Measurements from ENCODE around the gene BLOC1S1. TPM values are rescaled to one million over a fixed set of nuclear protein-coding genes. Genes with fewer than 3 reads are reported as not detected.
A peak's percentile ranks its signal among the peaks of the same experiment; 100 is the strongest.

The BLOC1S1 gene
- total RNA-seq, 1 donor from 2014 or later, result 109 TPM

DNA sequence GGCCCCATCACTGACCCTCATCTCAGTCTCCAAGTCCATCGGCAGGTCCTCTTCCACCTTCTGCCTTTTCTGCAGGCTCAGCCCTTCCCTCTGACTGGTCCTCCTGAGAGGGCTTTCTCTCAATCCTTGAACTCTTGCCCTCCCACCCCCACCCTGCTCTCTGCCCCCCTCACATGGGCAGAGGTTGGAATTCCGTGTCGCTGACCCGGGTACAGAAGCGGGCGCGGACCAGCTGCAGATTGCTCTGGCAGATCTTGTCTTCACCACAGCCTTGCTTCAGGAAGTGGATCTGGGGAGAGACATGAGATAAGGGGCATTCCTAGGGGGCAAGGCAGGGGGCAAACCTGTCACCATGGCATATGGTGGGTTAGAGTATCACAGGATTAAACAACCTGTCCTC is 20.5 kb upstream of the BLOC1S1 start:
- no peak for ATAC-seq

- ATAC-seq, result no peak
Observed at GRCh38 chr12:55696141-55696540, 19.7 kb upstream of the BLOC1S1 start.

- ATAC-seq, result no peak
Observed at GRCh38 chr12:55696796-55697462, 18.9 kb upstream of the BLOC1S1 start.

DNA sequence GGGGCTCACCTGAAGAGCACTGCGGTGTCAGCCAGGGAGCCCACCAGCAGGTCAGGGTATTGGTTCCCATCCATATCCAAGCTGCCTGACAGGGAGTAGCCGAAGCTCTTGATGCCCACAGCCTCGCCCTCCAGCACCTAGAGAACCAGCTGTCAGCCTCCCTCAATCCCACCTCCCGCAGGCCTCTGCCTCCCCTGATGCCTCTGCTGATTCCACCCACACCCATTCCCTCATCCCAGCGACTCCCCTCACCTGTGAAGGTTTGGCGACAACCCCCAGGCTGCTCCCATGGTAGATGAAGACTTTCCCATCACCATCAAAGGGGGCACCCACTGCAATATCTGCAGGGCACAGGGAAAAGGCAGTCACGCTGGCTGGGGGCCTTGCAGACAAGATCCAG is 18.2 kb upstream of the BLOC1S1 start:
- ATAC-seq, result no peak

DNA sequence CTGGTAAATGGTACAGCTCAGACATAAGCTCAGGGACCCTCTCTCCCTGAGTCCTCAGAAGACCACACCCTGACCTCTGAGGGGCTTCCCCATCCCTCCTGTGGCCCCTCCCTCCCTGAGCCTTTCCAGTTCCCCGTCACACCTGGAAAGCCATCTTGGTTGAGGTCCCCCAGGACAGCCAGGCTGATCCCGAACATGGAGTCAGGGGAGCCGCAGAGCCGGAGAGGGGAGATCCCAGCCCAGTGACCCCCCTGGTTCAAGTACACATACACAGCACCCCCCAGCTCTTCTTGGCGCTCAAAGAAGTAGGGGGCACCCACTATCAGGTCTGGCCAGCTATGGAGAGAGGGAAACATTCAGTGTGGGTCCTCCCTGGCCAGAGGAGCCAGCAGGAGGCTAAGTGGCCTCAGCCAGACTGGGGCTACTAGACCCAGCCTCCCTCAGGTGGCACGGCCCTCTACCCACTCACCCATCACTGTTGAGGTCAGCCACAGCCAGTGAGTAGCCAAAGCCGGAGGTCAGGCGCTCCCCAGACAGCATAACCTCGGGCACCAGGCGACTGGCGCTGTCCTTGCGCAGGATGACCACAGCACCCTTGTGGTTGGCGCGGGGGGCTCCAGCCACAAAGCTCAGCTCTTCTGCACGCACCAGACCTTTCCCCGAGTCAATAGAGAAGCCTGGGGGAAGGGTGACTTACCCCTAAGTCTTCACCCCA is 17.4 kb upstream of the BLOC1S1 start:
- no peak for ATAC-seq

DNA sequence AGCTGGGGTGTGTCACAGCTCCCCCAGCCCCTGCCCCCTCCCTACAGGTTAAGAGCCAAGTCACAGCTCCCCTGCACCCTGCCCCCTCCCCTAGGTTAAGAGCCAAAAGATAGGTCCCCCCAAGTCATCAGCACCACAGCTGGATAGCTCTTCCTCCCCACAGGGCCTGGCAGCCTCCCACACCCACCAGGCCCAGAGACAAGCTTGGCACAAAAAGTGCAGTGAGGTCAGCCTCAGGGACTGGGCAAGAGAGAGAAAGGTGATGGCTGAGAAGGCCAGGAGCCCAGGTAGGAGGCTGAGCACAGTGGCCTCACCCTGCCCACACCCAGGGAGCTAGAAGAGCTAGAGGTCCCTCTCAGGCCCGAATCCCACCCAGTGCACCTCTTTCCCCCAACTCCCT is 16.9 kb upstream of the BLOC1S1 start:
- ATAC-seq, result no peak

DNA sequence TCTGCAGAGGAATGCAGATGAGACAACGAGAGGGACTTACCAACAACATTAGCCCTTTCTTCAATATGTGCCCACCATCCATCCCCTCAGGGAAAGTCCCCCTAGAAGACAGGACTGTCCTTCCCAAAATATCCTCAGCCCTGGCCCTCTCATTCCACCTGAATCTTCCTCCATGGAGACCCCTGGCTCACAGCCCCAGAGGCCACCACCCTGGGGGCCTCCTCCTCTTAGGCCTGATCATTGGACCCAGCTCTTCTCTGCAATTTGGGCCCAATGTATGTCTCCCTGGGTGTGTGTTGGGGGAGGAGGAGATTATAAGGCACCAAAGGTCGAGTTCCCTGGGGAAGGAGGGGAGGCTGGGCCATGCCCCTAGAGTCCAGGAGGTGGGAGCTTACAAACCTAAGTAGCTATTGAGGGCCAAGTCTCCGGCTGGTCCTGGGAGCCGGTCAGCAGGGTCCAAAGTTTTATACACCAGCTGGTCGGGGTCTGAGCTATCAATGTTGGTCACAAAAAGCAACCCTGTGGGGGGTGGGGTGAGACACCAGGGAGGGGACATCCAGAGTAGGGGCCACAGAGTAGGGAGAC is 16.3 kb upstream of the BLOC1S1 start:
- no peak for ATAC-seq

GRCh38 chr12:55700255-55701018 is 15.4 kb upstream of the BLOC1S1 start:
- no peak for ATAC-seq

DNA sequence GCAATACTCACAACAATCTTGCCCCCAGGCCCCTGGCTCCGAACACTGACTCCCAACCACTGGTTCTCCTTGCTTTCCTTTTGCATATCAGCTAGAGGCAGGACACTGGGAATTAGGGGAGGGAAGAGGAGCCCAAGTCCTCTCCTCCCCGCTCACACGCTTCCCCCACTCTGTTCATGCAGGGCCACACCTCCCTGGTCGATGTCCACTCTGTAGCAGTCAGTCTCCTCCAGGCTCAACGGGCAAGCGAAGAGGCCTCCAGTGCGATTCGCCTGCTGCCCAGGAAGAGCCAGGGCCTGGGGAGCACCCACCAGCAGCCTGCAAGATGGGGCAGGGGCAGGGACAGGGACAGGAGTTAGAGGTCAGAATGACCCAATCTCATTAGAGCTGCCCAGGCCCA is 13.0 kb upstream of the BLOC1S1 start:
- no peak for ATAC-seq

DNA sequence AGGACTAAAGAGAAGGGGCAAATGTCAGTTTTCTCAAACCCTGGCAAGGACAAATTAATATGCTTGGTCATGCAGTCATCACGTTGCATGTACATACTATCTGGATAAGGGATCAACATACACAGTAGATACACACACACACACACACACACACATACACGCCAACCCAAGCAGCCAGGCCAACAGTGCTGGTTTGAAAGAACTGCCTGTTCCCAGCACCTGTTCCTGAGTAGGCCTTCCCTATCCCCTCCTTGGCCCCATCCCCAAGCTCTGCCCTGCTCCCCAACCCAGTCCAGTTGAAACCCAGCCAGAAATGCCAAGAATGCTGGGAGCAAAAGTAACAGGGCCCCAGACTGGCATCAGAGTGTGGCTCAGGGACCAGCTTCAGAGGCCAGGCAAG is 12.6 kb upstream of the BLOC1S1 start:
- ATAC-seq, result no peak

DNA sequence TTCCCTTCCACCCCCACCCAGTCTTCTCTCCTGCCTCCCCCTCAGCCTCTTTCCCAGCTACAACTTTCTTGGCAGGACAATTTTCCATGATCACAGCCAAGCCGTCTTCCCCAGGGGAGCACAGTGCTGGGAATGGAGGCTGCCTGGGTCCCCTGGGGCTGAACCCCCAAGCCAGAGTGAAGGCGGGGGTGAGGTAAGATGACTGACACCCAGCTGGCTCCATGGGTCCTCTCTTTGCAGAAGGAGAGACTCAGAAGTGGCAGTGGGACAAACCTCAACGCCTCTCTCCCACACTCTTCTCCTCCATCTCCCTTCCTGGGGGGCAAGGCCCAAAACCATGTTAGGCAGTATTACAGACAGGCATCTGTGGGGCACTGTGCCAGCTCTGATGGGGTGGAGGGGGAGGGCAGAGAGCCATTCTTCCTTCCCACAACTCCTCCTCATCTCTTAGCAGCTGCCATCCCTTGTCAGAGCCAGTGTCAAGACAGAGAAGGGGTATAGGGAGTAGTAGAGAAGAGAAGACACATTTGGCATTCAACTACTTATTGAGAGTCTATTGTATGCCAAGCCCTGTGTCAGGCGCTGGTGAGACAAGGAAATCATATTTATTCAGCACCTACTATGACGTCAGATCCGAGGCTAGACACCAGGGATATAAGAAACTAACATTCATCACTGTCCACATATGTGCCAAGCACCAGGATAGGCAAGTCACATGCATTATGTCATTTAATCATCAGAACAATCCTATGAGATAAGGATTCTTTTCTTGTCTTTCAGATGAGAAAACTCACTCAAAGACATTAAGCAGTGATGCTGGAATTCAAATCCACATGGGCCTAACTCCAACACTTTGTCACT is 11.7 kb upstream of the BLOC1S1 start:
- no peak for ATAC-seq

DNA sequence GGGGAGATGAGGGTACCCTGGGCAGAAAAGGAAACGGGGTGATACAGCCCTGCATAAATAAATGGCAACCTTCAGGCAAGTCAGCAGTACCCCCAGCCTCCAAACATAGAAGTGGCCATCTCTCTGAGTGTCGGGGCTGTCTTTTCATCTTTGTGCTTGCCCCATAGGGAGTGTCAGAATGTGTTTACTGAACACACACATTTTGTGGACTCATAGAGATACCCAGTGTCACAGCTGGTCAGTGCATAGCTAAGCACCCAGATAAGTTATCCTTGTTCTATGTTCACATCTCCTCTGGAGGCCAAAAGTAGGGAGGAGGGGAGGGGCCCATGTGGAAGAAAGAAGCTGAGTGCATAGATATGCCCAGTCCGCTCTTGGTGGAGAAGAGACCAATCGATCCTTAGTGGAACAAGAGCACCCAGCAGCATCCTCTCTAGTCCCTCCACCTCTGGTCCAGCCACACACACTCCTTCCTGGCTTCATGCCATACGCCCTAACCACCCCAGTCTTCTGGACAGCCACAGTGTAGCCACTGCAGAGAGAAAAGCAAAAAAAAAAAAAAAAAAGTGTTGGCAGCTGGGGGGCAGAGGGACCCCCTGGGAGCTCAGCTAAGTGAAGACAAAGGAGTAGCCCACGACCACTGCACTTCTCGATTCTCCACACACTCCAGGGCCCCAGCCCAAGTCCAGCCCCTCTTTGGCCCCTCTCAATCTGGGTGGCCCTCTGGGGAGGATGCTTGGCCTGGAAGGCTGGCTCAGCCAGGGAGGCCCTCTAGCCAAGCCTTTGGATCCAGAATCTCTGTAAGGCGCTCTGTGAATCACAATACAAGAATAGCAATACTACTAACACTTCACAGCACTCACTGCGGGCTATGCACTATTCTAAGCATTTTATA is 10.8 kb upstream of the BLOC1S1 start:
- ATAC-seq, result no peak

DNA sequence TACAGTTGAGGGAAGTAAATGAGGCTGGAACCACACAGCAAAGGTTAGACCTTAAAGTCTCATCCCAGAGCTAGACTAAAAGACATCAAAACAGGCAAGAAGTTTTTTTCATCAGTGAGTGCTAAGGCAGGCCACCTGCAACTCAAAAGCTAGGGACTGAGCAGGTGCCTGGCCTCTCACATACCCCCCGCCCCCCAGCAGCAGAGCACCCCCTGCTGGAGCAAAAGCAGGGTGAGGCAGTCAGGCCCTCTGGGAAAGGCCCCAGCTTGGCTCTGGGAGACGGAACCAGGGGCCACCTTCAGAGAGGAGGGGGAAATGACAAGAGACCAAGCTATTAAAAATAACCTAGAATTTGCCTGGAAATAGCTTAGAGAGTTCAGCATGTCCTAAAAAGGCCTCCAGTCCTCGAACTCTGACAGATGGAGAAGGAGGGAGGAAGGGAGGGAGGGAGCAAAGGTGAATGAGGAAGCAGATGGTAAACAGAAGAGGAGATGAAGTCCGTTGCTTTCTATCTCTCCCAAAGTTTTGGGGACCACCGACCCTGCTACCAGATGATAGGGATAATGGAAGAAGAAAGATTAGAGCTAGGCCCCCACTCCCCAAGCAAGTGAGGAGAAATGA is 10.0 kb upstream of the BLOC1S1 start:
- ATAC-seq, result no peak

DNA sequence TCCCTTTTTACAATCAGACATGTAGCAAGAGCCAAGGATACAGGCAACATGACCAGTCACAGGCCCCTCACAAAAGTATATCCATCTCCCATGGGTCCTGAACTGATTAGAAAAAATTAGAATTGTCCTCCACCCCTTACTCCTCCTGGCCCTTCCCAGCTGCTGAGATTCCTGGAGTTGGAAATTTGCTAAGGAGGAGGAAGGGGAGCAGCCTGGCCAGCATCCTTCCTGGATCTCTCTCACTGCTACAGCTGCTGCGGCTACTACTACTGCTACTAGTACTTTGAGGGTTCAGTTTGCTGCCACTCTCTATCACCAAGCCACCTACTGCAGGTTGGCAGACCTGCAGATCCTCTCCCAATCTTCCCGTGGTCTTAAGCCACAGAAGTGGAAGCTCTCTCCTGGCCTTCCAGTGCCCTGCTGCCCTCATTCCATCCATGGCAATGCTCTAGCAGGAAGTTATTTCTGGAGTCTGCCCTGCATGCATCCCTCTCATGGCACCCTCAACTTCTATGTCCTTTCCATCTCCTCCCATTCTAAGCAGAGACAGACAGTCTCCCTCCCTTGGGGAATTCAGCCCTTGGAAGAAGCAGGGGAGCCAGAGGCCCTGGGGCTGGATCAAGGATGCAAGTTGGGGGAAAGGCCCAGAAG is 9.2 kb upstream of the BLOC1S1 start:
- ATAC-seq, result no peak

DNA sequence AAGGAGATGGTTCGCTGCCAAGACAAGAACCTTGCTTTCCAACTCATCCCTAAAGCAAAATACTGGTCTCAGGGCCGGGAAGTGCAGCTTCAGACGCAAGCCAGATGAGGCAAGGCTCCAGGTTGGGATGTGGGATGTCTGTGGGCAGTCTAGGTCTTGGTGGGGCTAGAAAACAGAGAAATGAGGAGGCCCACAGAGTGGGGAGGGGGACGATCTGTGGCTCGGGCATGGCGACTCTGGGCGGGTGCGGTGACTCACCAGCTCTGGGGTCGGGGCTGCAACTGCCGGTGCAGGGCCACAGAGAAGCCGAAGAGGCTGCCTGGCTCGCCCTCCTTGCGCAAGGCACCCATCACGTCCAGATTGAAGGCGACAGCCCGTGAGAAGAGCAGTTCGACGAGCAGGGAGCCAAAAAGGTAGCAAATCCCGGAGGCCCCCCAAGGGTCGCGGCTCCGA is 8.6 kb upstream of the BLOC1S1 start:
- no peak for ATAC-seq

- peak; percentile 24 for ATAC-seq
Observed at GRCh38 chr12:55707841-55708694, 7.8 kb upstream of the BLOC1S1 start, which contains the start of gene ITGA7. Gene ITGA7 (minus strand): TSS chr12:55707904. CDS start chr12:55707682, 222 bp downstream.

- no peak for ATAC-seq
Observed at GRCh38 chr12:55708695-55709233, 7.1 kb upstream of the BLOC1S1 start.

DNA sequence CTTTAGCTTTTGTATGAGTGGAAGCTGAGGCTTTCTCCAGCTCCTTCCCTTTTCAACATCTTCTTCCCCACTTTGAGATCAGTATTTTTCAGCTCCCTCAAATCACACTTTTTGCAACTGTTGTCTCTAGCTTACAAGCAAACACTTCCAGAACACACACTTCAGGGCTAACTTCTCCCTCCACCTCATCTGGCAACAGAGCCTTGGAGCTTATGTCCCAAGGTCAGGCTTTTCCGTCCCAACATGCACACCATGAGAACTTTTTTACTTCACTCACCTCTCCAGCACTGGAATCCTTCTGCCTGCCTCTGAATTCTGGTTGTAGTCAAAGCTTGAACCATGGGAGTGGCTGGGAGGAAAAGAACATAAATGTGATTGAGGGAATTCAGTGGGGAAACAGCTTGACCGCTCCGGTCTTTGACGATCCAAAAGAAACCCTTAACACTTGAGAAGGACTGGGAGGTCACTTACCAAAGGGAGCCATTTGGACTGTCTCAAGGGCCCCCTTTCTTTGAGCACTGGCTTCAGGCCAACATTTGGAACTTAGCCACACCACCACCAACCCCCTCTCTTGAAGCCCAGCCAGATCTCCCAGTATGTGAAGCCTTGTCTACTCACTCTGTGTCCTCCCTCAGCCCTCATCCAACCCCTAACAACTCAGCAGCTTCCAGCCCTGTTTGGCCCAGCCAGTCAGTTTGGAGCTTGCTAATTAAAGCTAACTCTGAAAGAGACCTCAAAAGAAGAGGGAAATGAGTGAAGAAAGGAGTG is 3.9 kb upstream of the BLOC1S1 start:
- no peak for ATAC-seq

Data from esophagus mucosa (tissue), 1 donor.